Measurements from ENCODE around the gene CYP27B1.
"Not testable (repeated sequence)": the region's sequence is repeated elsewhere in the genome, so short reads cannot be mapped to it uniquely, and the experiment has no call there.

The CYP27B1 gene

DNA sequence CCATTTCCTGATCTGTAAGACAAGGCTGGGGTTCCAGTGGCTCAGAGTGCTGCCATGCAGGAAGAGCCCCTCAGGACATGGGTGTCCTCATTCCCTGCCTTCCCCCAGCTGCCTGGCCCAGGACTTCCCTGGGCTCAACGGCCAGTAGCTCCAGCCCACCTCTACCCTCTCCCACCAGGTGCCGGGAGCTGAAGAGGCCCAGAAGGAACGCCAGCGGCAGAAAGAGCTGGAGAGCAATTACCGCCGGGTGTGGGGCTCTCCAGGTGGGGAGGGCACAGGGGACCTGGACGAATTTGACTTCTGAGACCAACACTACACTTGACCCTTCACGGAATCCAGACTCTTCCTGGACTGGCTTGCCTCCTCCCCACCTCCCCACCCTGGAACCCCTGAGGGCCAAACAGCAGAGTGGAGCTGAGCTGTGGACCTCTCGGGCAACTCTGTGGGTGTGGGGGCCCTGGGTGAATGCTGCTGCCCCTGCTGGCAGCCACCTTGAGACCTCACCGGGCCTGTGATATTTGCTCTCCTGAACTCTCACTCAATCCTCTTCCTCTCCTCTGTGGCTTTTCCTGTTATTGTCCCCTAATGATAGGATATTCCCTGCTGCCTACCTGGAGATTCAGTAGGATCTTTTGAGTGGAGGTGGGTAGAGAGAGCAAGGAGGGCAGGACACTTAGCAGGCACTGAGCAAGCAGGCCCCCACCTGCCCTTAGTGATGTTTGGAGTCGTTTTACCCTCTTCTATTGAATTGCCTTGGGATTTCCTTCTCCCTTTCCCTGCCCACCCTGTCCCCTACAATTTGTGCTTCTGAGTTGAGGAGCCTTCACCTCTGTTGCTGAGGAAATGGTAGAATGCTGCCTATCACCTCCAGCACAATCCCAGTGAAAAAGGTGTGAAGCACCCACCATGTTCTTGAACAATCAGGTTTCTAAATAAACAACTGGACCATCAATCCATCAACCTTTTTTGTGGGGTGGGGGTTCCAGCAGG lies 46.0 kb downstream of the CYP27B1 start:
- DNase-seq, result no peak

DNA sequence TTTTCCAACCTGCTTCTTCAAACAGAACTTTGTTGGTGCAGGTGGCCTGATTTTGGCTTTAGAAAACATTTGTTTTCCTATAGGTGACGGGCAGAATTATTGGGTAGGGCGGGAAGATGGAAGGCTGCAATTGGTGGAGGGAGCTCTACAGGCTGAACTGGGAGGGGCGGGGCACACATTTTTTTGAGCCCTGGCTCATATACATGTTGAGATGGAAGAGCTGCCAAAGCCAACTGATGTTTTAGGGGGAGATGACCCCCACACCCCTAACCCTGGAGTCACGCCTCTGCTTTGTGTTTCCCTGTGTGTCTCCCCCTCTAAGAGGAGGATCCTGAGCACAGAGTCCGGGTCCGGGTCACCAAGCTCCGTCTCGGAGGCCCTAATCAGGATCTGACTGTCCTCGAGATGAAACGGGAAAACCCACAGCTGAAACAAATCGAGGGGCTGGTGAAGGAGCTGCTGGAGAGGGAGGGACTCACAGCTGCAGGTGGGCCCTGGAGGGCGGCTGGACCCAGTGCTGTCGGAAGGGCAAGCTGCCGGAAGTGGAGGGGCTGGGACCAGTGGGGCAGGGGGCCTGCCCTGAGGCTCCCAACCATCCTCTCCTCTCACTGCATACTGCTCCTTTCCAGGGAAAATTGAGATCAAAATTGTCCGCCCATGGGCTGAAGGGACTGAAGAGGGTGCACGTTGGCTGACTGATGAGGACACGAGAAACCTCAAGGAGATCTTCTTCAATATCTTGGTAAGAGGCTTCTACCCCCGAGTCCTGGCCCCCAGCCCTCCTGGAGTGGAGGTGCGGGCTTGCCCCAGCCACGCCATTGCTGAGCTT lies 46.9 kb downstream of the CYP27B1 start:
- DNase-seq, result no peak

DNA sequence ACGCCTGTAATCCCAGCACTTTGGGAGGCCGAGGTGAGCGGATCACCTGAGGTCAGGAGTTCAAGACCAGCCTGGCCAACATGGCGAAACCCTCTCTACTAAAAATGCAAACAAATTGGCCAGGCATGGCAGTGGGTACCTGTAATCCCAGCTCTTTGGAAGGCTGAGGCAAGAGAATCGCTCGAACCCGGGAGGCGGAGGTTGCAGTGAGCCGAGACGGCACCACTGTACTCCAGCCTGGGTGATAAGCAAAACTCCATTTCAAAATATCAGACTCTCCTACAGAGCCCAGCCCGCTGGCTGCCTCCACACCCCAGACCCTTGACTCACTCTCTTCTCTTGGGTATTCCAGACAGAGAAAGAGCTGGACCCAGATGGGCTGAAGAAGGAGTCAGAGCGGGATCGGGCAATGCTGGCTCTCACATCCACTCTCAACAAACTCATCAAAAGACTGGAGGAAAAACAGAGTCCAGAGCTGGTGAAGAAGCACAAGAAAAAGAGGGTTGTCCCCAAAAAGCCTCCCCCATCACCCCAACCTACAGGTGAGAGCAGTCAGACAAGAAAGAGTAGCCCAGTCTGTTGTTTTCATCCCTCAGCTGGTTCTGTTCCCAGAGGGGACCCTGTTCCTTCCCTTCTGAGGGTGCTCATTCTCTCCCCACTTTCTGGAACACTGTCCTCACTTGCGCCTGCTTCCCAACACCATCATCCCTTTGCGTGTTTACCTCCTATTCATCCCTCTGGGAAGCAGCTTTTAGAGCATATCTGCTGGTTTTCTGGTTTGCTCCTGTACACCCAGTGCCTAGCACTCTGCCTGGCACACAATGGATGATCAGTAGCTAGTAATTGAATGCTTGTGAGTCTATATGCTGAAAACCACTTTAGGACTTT lies 48.0 kb downstream of the CYP27B1 start:
- no peak for DNase-seq

DNA sequence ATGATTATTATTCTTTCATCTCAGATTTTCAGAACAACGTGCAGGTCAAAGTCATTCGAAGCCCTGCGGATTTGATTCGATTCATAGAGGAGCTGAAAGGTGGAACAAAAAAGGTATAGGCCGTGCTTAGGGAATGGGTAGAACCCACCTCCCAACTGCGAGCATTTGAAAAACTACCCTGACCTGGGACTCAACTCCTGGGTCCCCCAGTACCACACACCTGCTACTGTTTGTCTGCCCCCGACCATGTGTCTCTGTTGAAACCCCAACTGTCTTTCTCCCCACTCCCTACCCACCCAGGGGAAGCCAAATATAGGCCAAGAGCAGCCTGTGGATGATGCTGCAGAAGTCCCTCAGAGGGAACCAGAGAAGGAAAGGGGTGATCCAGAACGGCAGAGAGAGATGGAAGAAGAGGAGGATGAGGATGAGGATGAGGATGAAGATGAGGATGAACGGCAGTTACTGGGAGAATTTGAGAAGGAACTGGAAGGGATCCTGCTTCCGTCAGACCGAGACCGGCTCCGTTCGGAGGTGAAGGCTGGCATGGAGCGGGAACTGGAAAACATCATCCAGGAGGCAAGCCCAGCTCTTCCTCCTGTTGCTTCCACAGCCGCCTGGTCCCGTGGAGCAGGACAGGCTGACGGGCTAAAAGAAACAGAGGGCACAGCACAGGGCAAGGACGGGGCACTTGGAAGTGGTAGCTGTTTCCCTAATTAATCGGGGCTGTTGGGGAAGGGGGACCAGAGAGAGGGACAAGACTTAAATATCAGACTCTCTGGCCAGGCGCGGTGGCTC lies 48.8 kb downstream of the CYP27B1 start:
- no peak for DNase-seq

DNA sequence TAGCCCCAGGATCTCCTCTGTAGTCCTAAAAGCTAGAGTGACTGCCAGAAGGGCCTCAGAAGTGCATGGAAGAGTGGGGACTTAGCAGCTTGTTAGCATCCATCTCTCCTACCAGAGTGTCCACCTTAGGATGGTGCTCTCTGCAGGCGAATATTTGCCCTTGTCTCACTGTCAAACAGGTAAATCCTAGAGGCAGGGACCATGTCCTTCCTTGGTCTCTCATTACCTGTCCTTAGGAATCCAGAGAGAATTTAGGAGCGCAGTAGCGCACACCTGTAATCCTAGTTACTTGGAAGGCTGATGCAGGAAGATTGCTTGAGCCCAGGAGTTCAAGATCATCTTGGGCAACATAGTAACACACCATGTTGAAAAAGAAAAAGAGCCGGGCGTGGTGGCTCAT lies 49.7 kb downstream of the CYP27B1 start:
- no peak for DNase-seq

DNA sequence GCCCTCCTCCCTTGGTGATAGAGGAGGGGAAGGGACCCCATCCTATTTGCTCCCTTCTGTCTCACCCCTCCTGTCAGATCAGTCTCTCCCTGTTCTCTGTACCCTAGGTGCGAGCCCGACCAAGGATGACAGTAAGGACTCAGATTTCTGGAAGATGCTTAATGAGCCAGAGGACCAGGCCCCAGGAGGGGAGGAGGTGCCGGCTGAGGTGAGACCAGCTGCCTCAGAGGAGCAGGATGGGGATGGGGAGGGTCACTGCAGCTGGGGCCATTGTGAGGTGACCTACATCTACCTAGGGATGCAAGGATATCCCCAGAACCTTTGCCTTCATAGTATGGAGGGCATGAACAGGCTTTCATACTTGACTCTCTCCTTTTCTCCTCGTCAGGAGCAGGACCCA lies 50.6 kb downstream of the CYP27B1 start:
- DNase-seq, result no peak

- DNase-seq, result no peak
Measured at GRCh38 chr12:57715786-57716185, 51.1 kb downstream of the CYP27B1 start.

- not testable (repeated sequence) for DNase-seq
Measured at GRCh38 chr12:57715036-57715748, 51.7 kb downstream of the CYP27B1 start.

DNA sequence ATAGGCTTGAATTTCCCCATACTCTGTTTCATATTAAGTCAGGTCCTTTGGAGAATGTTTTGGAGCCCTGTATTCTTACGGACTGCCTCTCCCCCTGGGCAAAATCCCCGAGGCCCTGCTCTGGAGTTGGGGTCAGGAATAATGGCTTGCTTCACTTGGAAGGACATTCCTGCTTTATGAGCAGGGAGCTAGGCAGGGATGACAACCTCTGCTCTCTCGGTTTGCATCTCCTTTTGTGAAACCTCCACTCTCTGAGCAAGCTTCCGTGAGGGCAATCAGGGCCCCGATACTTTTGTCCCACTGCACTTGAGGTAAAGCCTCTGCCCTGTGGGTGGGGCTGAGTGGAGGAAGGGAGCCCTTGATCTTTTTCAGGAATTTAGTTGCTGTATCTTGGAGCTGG lies 53.7 kb downstream of the CYP27B1 start:
- no peak for DNase-seq

GRCh38 chr12:57712701-57713100 lies 54.2 kb downstream of the CYP27B1 start:
- no peak for DNase-seq
